HL-60 (cell line): ENCODE results near the gene SMR3B.

Source experiments
- DNase-seq, 2 experiments: peaks; one replicate each; pipeline ENCODE4 v3.0.0-alpha.2; 2010 to 2020; ENCODE audit warnings: low read depth in 1 of 2, low spot score in 1 of 2
- H3K27ac ChIP-seq: fragments of 250-450 bp; sonication (Bioruptor Pico); replicated peaks from 2 replicates; pipeline ENCODE4 v1.5.1; 2020; ENCODE audit warnings: mild to moderate bottlenecking, moderate library complexity
- H3K27me3 ChIP-seq: fragments of 250-450 bp; sonication (Bioruptor Pico); 2 replicates; pipeline ENCODE4 v1.5.1; 2021; ENCODE audit warnings: mild to moderate bottlenecking, moderate library complexity; ENCODE audit not compliant: insufficient read depth, poor library complexity, severe bottlenecking
- H3K4me3 ChIP-seq: replicated peaks from 2 replicates; pipeline ENCODE4 v1.5.1; 2011; ENCODE audit warnings: mild to moderate bottlenecking, control low read depth, low read length; ENCODE audit not compliant: insufficient read depth
- CTCF ChIP-seq: IDR thresholded peaks from one replicate; pipeline ENCODE4 v1.5.1; 2011; ENCODE audit warnings: low read length, control low read depth, inconsistent platforms; ENCODE audit not compliant: insufficient read depth
- GABPA ChIP-seq: IDR thresholded peaks from 2 replicates; pipeline ENCODE4 v1.6.1; 2012; ENCODE audit warnings: low read depth
- POLR2AphosphoS5 ChIP-seq: IDR thresholded peaks from 2 replicates; pipeline ENCODE4 v1.6.1; 2012; ENCODE audit warnings: low read depth
- SPI1 ChIP-seq: IDR thresholded peaks from 2 replicates; pipeline ENCODE4 v1.6.1; 2012; ENCODE audit warnings: low read depth, mild to moderate bottlenecking, borderline replicate concordance
- TF ChIP-seq, protein P1 (sequence below): IDR thresholded peaks from 2 replicates; pipeline ENCODE4 v1.6.1; 2012; ENCODE audit warnings: low read depth; ENCODE audit not compliant: insufficient replicate concordance

SMR3B gene

GRCh38 chr4:70367813-70368212 is 15.1 kb upstream of the SMR3B start:
- Histone ChIP-seq H3K27ac (no peak overlapping the region), H3K4me3 (no peak overlapping the region), H3K27me3 (no peaks in the 10 kb centered on the region)
- TF ChIP-seq SPI1 = no peak
- no peak for DNase-seq

- Histone ChIP-seq H3K27me3 (no peaks in the 10 kb centered on the region), H3K27ac (no peak overlapping the region), H3K4me3 (no peak overlapping the region)
- no peak for TF ChIP-seq SPI1
- TF ChIP-seq GABPA = no peak
- TF ChIP-seq, protein P1, sequence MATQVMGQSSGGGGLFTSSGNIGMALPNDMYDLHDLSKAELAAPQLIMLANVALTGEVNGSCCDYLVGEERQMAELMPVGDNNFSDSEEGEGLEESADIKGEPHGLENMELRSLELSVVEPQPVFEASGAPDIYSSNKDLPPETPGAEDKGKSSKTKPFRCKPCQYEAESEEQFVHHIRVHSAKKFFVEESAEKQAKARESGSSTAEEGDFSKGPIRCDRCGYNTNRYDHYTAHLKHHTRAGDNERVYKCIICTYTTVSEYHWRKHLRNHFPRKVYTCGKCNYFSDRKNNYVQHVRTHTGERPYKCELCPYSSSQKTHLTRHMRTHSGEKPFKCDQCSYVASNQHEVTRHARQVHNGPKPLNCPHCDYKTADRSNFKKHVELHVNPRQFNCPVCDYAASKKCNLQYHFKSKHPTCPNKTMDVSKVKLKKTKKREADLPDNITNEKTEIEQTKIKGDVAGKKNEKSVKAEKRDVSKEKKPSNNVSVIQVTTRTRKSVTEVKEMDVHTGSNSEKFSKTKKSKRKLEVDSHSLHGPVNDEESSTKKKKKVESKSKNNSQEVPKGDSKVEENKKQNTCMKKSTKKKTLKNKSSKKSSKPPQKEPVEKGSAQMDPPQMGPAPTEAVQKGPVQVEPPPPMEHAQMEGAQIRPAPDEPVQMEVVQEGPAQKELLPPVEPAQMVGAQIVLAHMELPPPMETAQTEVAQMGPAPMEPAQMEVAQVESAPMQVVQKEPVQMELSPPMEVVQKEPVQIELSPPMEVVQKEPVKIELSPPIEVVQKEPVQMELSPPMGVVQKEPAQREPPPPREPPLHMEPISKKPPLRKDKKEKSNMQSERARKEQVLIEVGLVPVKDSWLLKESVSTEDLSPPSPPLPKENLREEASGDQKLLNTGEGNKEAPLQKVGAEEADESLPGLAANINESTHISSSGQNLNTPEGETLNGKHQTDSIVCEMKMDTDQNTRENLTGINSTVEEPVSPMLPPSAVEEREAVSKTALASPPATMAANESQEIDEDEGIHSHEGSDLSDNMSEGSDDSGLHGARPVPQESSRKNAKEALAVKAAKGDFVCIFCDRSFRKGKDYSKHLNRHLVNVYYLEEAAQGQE = no peak
- no peak for DNase-seq
Observed at GRCh38 chr4:70371987-70372386, 10.9 kb upstream of the SMR3B start.

- no peak for DNase-seq
Observed at GRCh38 chr4:70372760-70373159, 10.2 kb upstream of the SMR3B start.

GRCh38 chr4:70380578-70380977 is 2.4 kb upstream of the SMR3B start:
- Histone ChIP-seq H3K4me3 (no peak overlapping the region), H3K27me3 (no peaks in the 10 kb centered on the region), H3K27ac (no peak overlapping the region)
- no peak for TF ChIP-seq SPI1
- no peak for TF ChIP-seq GABPA
- TF ChIP-seq, protein P1 = no peak
- no peak for TF ChIP-seq POLR2AphosphoS5
- TF ChIP-seq CTCF = no peak
- DNase-seq = no peak

More at GRCh38 chr4:70372760-70373159, 10.2 kb upstream of the SMR3B start:
- H3K4me3 ChIP-seq = no peak overlapping the region
- no peak overlapping the region for H3K27ac ChIP-seq
- TF ChIP-seq SPI1 (no peak), GABPA (no peak), POLR2AphosphoS5 (no peak), CTCF (no peak)
- TF ChIP-seq, protein P1 = no peak
- H3K27me3 ChIP-seq = no peaks in the 10 kb centered on the region
